ENCODE results near the gene TEKTIP1. TPM values are rescaled to one million over a fixed set of nuclear protein-coding genes. Genes with fewer than 3 reads are reported as not detected.
A peak's percentile ranks its signal among the peaks of the same experiment; 100 is the strongest.

The TEKTIP1 gene
- total and polyA plus RNA-seq, 9 of the 15 experiments (the other 6 are each of a cell fraction or from before 2014, with no cell fraction given), result 0.66 TPM; not detected in 8

DNA sequence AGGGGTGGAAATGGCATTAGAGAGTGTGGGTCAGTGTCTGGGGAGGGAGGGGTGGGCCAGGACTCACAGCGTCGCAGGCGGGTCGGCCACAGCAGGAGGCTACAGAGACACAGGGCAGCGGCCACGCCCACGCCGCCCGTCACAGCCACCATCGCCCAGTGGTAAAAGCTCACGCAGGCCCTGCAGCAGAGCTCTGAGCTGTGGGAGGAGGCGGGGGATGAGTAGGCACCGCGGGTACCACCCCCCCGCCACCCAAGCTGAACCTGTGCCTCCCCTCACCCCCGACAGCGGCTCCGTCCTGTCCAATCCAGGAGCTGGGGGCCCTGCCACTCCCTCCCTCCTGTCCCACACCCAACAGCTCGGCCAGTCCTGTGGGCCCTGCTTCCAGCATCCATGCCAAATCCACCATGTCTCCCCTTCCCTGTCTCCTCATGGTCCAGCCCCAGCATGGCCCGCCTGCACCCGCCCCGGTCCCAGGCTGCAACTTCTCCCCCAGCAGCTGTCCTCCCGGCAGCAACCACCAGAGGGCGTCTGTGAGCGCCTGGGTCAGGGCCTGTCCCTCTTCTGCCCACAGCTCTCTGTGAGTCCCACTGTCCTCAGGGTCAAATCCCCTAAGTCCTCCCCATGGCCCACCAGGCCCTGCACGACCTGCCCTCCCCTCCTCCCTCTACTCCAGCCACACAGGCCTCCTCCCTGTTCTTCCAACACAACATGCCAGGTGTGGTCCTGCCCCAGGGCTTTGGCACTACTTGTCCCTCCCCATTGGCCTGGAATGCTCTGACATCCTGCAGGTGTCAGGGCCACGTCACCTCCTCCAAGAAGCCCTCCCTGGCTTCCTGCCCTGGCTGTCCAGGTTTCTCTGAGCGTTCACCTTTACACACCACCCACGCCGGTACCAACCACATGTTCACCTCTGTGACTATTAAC lies 6.0 kb downstream of the TEKTIP1 start (continued):
- peak; percentile 81 for TF ChIP-seq STAG1 (CRISPR knock-in tag; IDR thresholded peaks at IDR 0.05; ENCODE audit: borderline replicate concordance)
- TF ChIP-seq, protein P1, sequence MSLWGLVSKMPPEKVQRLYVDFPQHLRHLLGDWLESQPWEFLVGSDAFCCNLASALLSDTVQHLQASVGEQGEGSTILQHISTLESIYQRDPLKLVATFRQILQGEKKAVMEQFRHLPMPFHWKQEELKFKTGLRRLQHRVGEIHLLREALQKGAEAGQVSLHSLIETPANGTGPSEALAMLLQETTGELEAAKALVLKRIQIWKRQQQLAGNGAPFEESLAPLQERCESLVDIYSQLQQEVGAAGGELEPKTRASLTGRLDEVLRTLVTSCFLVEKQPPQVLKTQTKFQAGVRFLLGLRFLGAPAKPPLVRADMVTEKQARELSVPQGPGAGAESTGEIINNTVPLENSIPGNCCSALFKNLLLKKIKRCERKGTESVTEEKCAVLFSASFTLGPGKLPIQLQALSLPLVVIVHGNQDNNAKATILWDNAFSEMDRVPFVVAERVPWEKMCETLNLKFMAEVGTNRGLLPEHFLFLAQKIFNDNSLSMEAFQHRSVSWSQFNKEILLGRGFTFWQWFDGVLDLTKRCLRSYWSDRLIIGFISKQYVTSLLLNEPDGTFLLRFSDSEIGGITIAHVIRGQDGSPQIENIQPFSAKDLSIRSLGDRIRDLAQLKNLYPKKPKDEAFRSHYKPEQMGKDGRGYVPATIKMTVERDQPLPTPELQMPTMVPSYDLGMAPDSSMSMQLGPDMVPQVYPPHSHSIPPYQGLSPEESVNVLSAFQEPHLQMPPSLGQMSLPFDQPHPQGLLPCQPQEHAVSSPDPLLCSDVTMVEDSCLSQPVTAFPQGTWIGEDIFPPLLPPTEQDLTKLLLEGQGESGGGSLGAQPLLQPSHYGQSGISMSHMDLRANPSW (CRISPR knock-in tag; IDR thresholded peaks at IDR 0.05), result no peak
- peak; percentile 62 for TF ChIP-seq RB1 (IDR thresholded peaks at IDR 0.05; ENCODE audit: low read depth)
- TF ChIP-seq BACH1 (tag; IDR thresholded peaks at IDR 0.05), result no peak
- TF ChIP-seq IRF1 (CRISPR knock-in tag; IDR thresholded peaks at IDR 0.05; ENCODE audit: borderline replicate concordance), result no peak
- TF ChIP-seq MTA1 (IDR thresholded peaks at IDR 0.05; ENCODE audit: borderline replicate concordance), result peak; percentile 50; the same call in 1 of the 2 replicates
- no peak for TF ChIP-seq HOXB6 (CRISPR knock-in tag; IDR thresholded peaks at IDR 0.05; ENCODE audit: borderline replicate concordance)
- TF ChIP-seq NFRKB (IDR thresholded peaks at IDR 0.05; ENCODE audit: low read depth), result no peak
- TF ChIP-seq ATF7 (IDR thresholded peaks at IDR 0.05), result no peak; the same call in 1 of the 2 replicates
- TF ChIP-seq NCOA6 (IDR thresholded peaks at IDR 0.05), result no peak
- no peak for TF ChIP-seq NUFIP1 (IDR thresholded peaks at IDR 0.05; ENCODE audit: partially characterized antibody)
- peak; percentile 50 to 84 for TF ChIP-seq KDM1A (IDR thresholded peaks at IDR 0.05)
- TF ChIP-seq ZNF707 (CRISPR knock-in tag; conservative IDR thresholded peaks at IDR 0.05), result no peak
- TF ChIP-seq POLR2A (conservative IDR thresholded peaks at IDR 0.05), result no peak
- no peak for TF ChIP-seq PRMT5 (CRISPR knock-in tag; IDR thresholded peaks at IDR 0.05)
- TF ChIP-seq, protein P2, sequence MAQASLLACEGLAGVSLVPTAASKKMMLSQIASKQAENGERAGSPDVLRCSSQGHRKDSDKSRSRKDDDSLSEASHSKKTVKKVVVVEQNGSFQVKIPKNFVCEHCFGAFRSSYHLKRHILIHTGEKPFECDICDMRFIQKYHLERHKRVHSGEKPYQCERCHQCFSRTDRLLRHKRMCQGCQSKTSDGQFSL (CRISPR knock-in tag; IDR thresholded peaks at IDR 0.05), result peak; percentile 38; the same call in 1 of the 2 replicates
- TF ChIP-seq, protein P2 (tag; IDR thresholded peaks at IDR 0.05), result no peak

Data from K562 (cell line).